GM10248 (cell line): Measurements from ENCODE around the gene TRIM24.

Experiments
- CTCF ChIA-PET: fragments of 300-600 bp; sonication (Branson Sonifier 250); formaldehyde crosslinking; extraction: SDS; loops from one replicate; lab custom pipeline; 2021; ENCODE audit warnings: antibody characterized with exemption; lab: Yijun Ruan, JAX
- POLR2A ChIA-PET: fragments of 350-650 bp; sonication (Branson Sonifier 250); formaldehyde crosslinking; extraction: SDS; loops from one replicate; lab custom pipeline; 2020; ENCODE audit warnings: antibody characterized with exemption; lab: Yijun Ruan, JAX
- DNase-seq: peaks from one replicate; pipeline ENCODE4 v3.0.0; 2012; ENCODE audit errors: extremely low spot score
- CTCF ChIP-seq: IDR thresholded peaks from 2 replicates; pipeline ENCODE4 v1.5.1; 2012; ENCODE audit warnings: mild to moderate bottlenecking, low read depth; ENCODE audit errors: extremely low read depth, missing control alignments, control extremely low read depth

TRIM24 gene

GRCh38 chr7:138606236-138606635 is 146.2 kb downstream of the TRIM24 start:
- POLR2A ChIA-PET: no interaction called here

GRCh38 chr7:138607216-138608126 is 147.4 kb downstream of the TRIM24 start:
- no peak for DNase-seq

More at GRCh38 chr7:138606236-138606635, 146.2 kb downstream of the TRIM24 start:
- no peak for TF ChIP-seq CTCF
- CTCF ChIA-PET: no interaction called here
- DNase-seq: no peak

GRCh38 chr7:138608275-138608674 is 148.2 kb downstream of the TRIM24 start:
- POLR2A ChIA-PET: no interaction called here
- TF ChIP-seq CTCF: no peak
- CTCF ChIA-PET: no interaction called here
- no peak for DNase-seq

More at GRCh38 chr7:138607216-138608126, 147.4 kb downstream of the TRIM24 start:
- TF ChIP-seq CTCF: no peak
- ChIA-PET POLR2A (no interaction called here), CTCF (no interaction called here)

GRCh38 chr7:138610671-138611170 is 150.7 kb downstream of the TRIM24 start:
- DNase-seq: no peak
- TF ChIP-seq CTCF: no peak
- ChIA-PET POLR2A (no interaction called here), CTCF (interaction anchor here (1.5 kb wide), 1 partner anchor 128 kb away, joined by 3 read pairs; no protein-coding TSS in a partner anchor)

GRCh38 chr7:138613630-138614029 is 153.6 kb downstream of the TRIM24 start:
- ChIA-PET POLR2A (no interaction called here), CTCF (no interaction called here)
- DNase-seq: no peak
- TF ChIP-seq CTCF: no peak

GRCh38 chr7:138616085-138616484 is 156.0 kb downstream of the TRIM24 start:
- POLR2A ChIA-PET: no interaction called here
- no peak for DNase-seq
- TF ChIP-seq CTCF: no peak
- CTCF ChIA-PET: interaction anchor here (1.3 kb wide), 1 partner anchor 9 kb away, joined by 3 read pairs; no protein-coding TSS in a partner anchor
